Endothelial cell (in vitro differentiated cells): ENCODE data around the gene TECTB. TPM values are rescaled to one million over a fixed set of nuclear protein-coding genes. Genes with fewer than 3 reads are reported as not detected.

Source experiments
- DNase-seq: peaks from one replicate; pipeline ENCODE4 v3.0.0; 2021; ENCODE audit warnings: low spot score
- H3K27ac Mint-ChIP-seq: one replicate; pipeline ENCODE4 v1.8.0; 2021; ENCODE audit warnings: mixed read lengths, inconsistent platforms; ENCODE audit not compliant: unreplicated experiment
- H3K27me3 Mint-ChIP-seq: one replicate; pipeline ENCODE4 v1.8.0; 2021; ENCODE audit warnings: mild to moderate bottlenecking, moderate library complexity, mixed read lengths, inconsistent platforms; ENCODE audit not compliant: unreplicated experiment
- H3K36me3 Mint-ChIP-seq: one replicate; pipeline ENCODE4 v1.8.0; 2021; ENCODE audit warnings: mild to moderate bottlenecking, low read depth, mixed read lengths, inconsistent platforms; ENCODE audit not compliant: unreplicated experiment
- H3K4me1 Mint-ChIP-seq: one replicate; pipeline ENCODE4 v1.8.0; 2021; ENCODE audit warnings: mild to moderate bottlenecking, mixed read lengths, inconsistent platforms; ENCODE audit not compliant: unreplicated experiment
- H3K4me3 Mint-ChIP-seq: one replicate; pipeline ENCODE4 v1.8.0; 2021; ENCODE audit warnings: mild to moderate bottlenecking, mixed read lengths, inconsistent platforms; ENCODE audit not compliant: unreplicated experiment
- H3K9me3 Mint-ChIP-seq: one replicate; pipeline ENCODE4 v1.8.0; 2021; ENCODE audit warnings: mixed read lengths, inconsistent platforms; ENCODE audit not compliant: unreplicated experiment
- CTCF ChIP-seq: fragments of 200-600 bp; sonication (generic); IDR thresholded peaks from one replicate; pipeline ENCODE4 v1.5.0; 2021; ENCODE audit warnings: antibody characterized with exemption; ENCODE audit not compliant: unreplicated experiment
- total RNA-seq: library from RNA; stranded (reverse); fragmentation: NEBNext Ultra II Directional; extraction: Animal tissue kit (Norgen Biotek cat#: 25700); gene quantifications from one replicate; pipeline ENCODE4 v1.2.1, GENCODE V29; 2021; ENCODE audit not compliant: unreplicated experiment

Gene TECTB
- total RNA-seq, 1 donor from 2014 or later = not detected

GRCh38 chr10:112265745-112266144, 17.5 kb upstream of the TECTB start:
- TF ChIP-seq CTCF = no peak
- Mint-ChIP-seq H3K27ac (no peak overlapping the region), H3K4me1 (no peaks in the 10 kb centered on the region)

GRCh38 chr10:112269266-112269665, 13.9 kb upstream of the TECTB start:
- no peaks in the 10 kb centered on the region for H3K27me3 Mint-ChIP-seq
- H3K27ac Mint-ChIP-seq = no peak overlapping the region
- H3K4me3 Mint-ChIP-seq = no peak overlapping the region
- H3K9me3 Mint-ChIP-seq = no peaks in the 10 kb centered on the region
- no peak for DNase-seq
- no peak for TF ChIP-seq CTCF
- H3K4me1 Mint-ChIP-seq = no peaks in the 10 kb centered on the region
- no peaks in the 10 kb centered on the region for H3K36me3 Mint-ChIP-seq

More at GRCh38 chr10:112265745-112266144, 17.5 kb upstream of the TECTB start:
- DNase-seq = no peak
- no peaks in the 10 kb centered on the region for H3K36me3 Mint-ChIP-seq
- H3K27me3 Mint-ChIP-seq = no peaks in the 10 kb centered on the region
- H3K4me3 Mint-ChIP-seq = no peak overlapping the region
- H3K9me3 Mint-ChIP-seq = no peaks in the 10 kb centered on the region

GRCh38 chr10:112271982-112272381, 11.2 kb upstream of the TECTB start:
- TF ChIP-seq CTCF = no peak
- no peaks in the 10 kb centered on the region for H3K36me3 Mint-ChIP-seq
- no peaks in the 10 kb centered on the region for H3K27me3 Mint-ChIP-seq
- H3K4me1 Mint-ChIP-seq = no peaks in the 10 kb centered on the region
- no peak for DNase-seq
- H3K4me3 Mint-ChIP-seq = no peak overlapping the region
- no peaks in the 10 kb centered on the region for H3K9me3 Mint-ChIP-seq
- H3K27ac Mint-ChIP-seq = no peak overlapping the region

- Mint-ChIP-seq H3K27me3 (no peaks in the 10 kb centered on the region), H3K9me3 (no peaks in the 10 kb centered on the region), H3K27ac (no peak overlapping the region), H3K36me3 (no peaks in the 10 kb centered on the region), H3K4me1 (peaks cover 4% of the 10 kb centered on the region), H3K4me3 (no peak overlapping the region)
- DNase-seq = no peak
- TF ChIP-seq CTCF = no peak
These were observed 8.4 kb upstream of the TECTB start for GRCh38 chr10:112274831-112275230.

DNA sequence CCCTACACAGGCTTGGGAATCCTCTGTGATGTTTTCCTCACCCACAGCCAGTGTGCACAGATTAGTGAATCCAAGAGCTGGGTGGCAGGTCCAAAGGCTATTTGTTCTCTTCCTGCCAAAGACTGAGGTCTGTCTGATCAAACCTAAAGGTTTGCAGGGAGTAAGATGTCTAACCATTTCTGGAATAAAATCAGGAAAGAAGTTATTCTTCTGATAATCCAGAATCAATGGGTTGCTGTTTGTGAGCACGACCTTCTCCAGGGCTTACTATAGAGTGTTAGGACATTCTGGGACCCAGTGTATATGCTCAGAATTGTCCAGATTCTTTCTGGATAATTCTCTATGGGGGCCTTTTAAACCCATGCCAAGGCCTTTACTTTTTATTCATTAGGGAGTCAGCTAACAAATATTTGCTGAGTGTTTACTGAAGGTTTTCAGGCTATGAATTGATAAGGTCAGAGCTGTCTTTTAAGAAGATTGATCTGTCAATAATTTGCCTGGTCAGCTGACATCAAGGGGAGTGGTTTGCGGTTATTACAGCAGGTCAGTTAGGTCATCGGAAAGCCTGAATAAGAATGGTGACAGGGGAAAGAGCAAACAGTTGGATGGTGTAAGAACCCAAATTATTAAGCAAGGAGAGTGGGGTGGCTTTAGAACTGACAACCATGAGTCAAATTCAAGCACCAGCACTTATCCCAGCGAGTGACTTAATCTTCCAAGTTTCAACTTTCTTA, 7.5 kb upstream of the TECTB start:
- no peak overlapping the region for H3K27ac Mint-ChIP-seq
- no peak overlapping the region for H3K4me3 Mint-ChIP-seq

More for the DNA sequence above, 7.5 kb upstream of the TECTB start:
- Mint-ChIP-seq H3K4me1 (peaks cover 4% of the 10 kb centered on the region), H3K36me3 (no peaks in the 10 kb centered on the region), H3K9me3 (no peaks in the 10 kb centered on the region), H3K27me3 (no peaks in the 10 kb centered on the region)
- no peak for DNase-seq
- no peak for TF ChIP-seq CTCF
